Choroid plexus epithelial cell (primary cell): Measurements from ENCODE around the gene BLOC1S6.

Experiments used
- DNase-seq: peaks from one replicate; pipeline ENCODE4 v3.0.0-alpha.2; 2010; ENCODE audit warnings: low read depth
- H3K4me3 ChIP-seq: 2 replicates; pipeline ENCODE4 v1.5.1; 2011; ENCODE audit warnings: low read depth, mild to moderate bottlenecking, control low read depth, low read length, moderate library complexity
- CTCF ChIP-seq: conservative IDR thresholded peaks from 2 replicates; pipeline ENCODE4 v1.5.1; 2011; ENCODE audit warnings: low read depth, mild to moderate bottlenecking, control low read depth, inconsistent platforms, low read length, moderate library complexity

BLOC1S6 gene

GRCh38 chr15:45630917-45631691, 43.9 kb downstream of the BLOC1S6 start:
- peak overlapping the region; percentile 36 for H3K4me3 ChIP-seq
- TF ChIP-seq CTCF, result no peak
- DNase-seq, result peak; percentile 74

GRCh38 chr15:45631776-45632175, 44.6 kb downstream of the BLOC1S6 start:
- no peak for TF ChIP-seq CTCF
- H3K4me3 ChIP-seq, result peak overlapping the region; percentile 36
- peak; percentile 15 for DNase-seq

- TF ChIP-seq CTCF, result no peak
- DNase-seq, result peak; percentile 46
- H3K4me3 ChIP-seq, result peak within 1 kb of the TSS; percentile 70
These were observed 47.4 kb downstream of the BLOC1S6 start, which contains the start of gene SQOR for GRCh38 chr15:45634432-45635190. Gene SQOR (plus strand): TSS chr15:45635029. CDS start chr15:45658924, 23,895 bp downstream.

GRCh38 chr15:45635191-45635638, 48.0 kb downstream of the BLOC1S6 start:
- peak; percentile 10 for DNase-seq
- H3K4me3 ChIP-seq, result peak overlapping the region; percentile 70
- peak; percentile 49 for TF ChIP-seq CTCF

- H3K4me3 ChIP-seq, result peak overlapping the region; percentile 70
- TF ChIP-seq CTCF, result no peak
- DNase-seq, result no peak
These were observed 48.6 kb downstream of the BLOC1S6 start for GRCh38 chr15:45635763-45636292.

- no peak for DNase-seq
- H3K4me3 ChIP-seq, result no peak overlapping the region
- no peak for TF ChIP-seq CTCF
These were observed 50.0 kb downstream of the BLOC1S6 start for GRCh38 chr15:45637141-45637540.
